ENCODE results near the gene RRH. TPM values are rescaled to one million over a fixed set of nuclear protein-coding genes. Genes with fewer than 3 reads are reported as not detected.

RRH gene
- polyA plus RNA-seq, 4 donors: 0.15 to 0.21 TPM; not detected in 2

DNA sequence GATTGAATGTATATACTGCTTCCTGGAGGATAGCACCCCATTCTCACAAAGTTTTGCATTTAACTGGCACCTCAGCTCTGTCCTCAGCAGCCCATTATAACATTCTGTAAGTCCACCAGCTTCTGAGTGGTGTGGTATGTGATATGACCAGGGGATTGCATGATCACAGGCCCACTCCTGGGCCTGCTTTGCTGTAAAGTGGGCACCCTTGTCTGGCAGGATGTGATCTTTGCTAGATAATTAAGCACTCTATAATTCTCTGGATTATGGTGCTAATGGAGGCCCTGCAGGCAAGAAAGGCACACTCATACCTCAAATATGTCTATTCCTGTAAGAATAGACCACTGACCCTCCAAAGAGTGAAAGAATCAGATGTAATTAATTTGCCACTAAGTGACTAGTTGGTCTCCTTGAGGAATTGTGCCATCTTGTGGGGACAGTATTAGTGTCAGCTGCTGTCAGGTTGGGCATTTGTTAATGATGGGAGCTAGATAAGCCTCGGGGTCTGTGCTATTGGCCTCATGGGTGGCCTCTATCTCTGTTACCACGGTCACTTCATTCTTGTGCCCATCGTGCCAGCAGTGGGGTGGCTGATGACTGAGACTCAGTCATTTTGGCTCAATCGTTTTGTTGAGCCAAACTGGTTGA is 23.7 kb upstream of the RRH start:
- Histone ChIP-seq H3K27me3 (ENCODE audit: control insufficient read depth in 3 of 3, insufficient read depth in 3 of 3, low read length in 3 of 3) (no peaks in the 10 kb centered on the region), H3K4me3 (ENCODE audit: low read depth in 1 of 3, low read length in 3 of 3) (no peak overlapping the region), H3K27ac (ENCODE audit: low read depth in 1 of 3, low read length in 2 of 3) (no peak overlapping the region), H3K4me1 (ENCODE audit: control insufficient read depth in 3 of 3, insufficient read depth in 2 of 3, low read depth in 1 of 3, low read length in 2 of 3) (peaks cover 0 to 5% (median 0%) of the 10 kb centered on the region in 3 donors), H3K36me3 (ENCODE audit: control insufficient read depth in 3 of 3, insufficient read depth in 2 of 3, low read depth in 1 of 3, low read length in 3 of 3) (no peaks in the 10 kb centered on the region), H3K9me3 (ENCODE audit: control insufficient read depth in 2 of 2, insufficient read depth in 1 of 2, low read depth in 1 of 2, low read length in 1 of 2) (no peaks in the 10 kb centered on the region)
- FAIRE-seq: no peak
- WGBS, 3 donors: 14 to 29% (median 16%) methylated on average over 4 of the region's 4 CpGs
- DNase-seq: peak; percentile 64 to 65

DNA sequence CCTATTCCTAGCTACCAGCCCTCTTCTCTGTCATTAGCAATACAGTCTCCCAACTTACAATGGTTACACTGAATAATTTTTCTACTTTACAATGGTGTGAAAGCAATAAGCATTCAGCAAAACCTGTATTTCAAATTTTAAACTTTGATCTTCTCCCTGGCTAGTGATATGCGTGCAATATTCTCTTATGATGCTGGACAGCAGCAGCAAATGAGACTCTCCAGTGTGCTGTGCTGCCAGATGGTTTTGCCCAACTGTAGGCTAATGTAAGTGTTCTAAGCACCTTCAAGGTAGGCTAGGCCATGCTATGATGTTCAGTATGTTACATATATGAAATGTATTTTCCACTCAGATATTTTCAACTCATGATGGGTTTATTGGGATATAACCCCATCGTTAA is 18.1 kb upstream of the RRH start:
- H3K27me3 ChIP-seq (ENCODE audit: control insufficient read depth in 3 of 3, insufficient read depth in 3 of 3, low read length in 3 of 3): no peaks in the 10 kb centered on the region

DNA sequence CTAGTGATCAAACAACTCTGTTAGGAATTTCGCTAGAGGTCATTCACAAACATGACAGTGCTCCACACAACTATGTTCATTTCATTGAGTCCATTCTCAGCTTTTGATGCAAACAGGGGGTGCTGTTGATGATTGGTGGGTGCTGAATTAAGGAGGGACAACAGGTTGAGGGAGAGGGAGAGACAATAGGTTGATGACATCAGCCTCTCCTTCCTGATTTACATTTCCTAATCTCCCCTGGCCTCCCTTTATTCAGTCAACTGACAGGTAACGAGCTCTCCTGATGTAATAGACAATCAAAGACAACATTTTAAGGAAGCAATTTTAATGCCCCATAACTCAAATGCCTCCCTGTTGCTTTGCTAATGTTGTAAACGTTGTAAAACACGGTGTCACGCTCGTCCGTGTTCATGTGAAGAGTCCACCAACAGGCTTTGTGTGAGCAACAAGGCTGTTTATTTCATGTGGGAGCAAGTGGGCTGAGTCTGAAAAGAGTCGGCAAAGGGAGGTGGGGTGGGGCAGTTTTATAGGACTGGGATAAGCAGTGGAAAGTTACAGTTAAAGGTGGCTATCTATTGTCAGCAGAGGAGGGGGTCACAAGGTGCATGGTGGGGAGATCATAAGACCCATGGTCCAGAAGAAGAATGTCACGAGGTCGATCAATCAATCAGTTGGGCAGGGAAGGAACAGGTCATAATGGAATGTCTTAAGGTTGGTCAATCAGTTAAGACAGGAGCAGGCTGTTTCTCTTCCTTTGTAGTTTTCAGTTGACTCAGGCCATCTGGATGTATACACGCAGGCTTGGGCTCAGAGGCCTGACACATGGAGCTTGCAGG is 17.0 kb upstream of the RRH start:
- H3K4me3 ChIP-seq (ENCODE audit: low read depth in 1 of 3, low read length in 3 of 3): no peak overlapping the region
- H3K27ac ChIP-seq (ENCODE audit: low read depth in 1 of 3, low read length in 2 of 3): no peak overlapping the region
- H3K36me3 ChIP-seq (ENCODE audit: control insufficient read depth in 3 of 3, insufficient read depth in 2 of 3, low read depth in 1 of 3, low read length in 3 of 3): no peaks in the 10 kb centered on the region
- 79 to 82% (median 81%) methylated on average over 11 of the region's 11 CpGs for WGBS, 3 donors
- H3K4me1 ChIP-seq (ENCODE audit: control insufficient read depth in 3 of 3, insufficient read depth in 2 of 3, low read depth in 1 of 3, low read length in 2 of 3): peaks cover 0 to 3% (median 0%) of the 10 kb centered on the region in 3 donors
- DNase-seq: no peak
- H3K9me3 ChIP-seq (ENCODE audit: control insufficient read depth in 2 of 2, insufficient read depth in 1 of 2, low read depth in 1 of 2, low read length in 1 of 2): no peaks in the 10 kb centered on the region
- H3K27me3 ChIP-seq (ENCODE audit: control insufficient read depth in 3 of 3, insufficient read depth in 3 of 3, low read length in 3 of 3): no peaks in the 10 kb centered on the region
- no peak for FAIRE-seq

More for the DNA sequence above, 18.1 kb upstream of the RRH start:
- FAIRE-seq (no peak), DNase-seq (no peak)
- H3K4me1 ChIP-seq (ENCODE audit: control insufficient read depth in 3 of 3, insufficient read depth in 2 of 3, low read depth in 1 of 3, low read length in 2 of 3): peaks cover 0 to 2% (median 0%) of the 10 kb centered on the region in 3 donors
- no peak overlapping the region for H3K27ac ChIP-seq (ENCODE audit: low read depth in 1 of 3, low read length in 2 of 3)
- 82 to 90% (median 90%) methylated on average over 2 of the region's 2 CpGs for WGBS, 3 donors
- H3K9me3 ChIP-seq (ENCODE audit: control insufficient read depth in 2 of 2, insufficient read depth in 1 of 2, low read depth in 1 of 2, low read length in 1 of 2): no peaks in the 10 kb centered on the region
- no peaks in the 10 kb centered on the region for H3K36me3 ChIP-seq (ENCODE audit: control insufficient read depth in 3 of 3, insufficient read depth in 2 of 3, low read depth in 1 of 3, low read length in 3 of 3)
- no peak overlapping the region for H3K4me3 ChIP-seq (ENCODE audit: low read depth in 1 of 3, low read length in 3 of 3)

DNA sequence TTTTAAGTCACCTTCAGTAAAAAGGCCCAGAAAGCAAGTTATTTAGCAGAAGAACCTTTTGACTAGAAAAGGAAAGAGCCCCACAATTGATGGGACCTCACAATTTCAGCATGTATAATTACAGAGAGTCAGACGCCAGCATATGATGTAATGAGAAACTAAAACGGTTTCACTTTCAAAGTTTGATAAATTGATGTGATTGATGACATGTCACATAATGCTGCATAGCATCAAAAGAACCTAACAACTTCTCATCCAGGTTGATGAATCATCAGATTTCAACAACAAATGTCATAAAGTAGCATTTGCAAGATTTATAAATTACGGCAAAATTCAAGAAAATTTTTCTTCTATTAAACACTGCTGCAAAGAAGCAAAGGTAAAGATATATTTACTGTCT is 16.1 kb upstream of the RRH start:
- WGBS, 3 donors: 29 to 47% (median 29%) methylated on average over 3 of the region's 3 CpGs
- DNase-seq (peak in 1 of 2 donors; percentile 33), FAIRE-seq (no peak)
- no peak overlapping the region for H3K4me3 ChIP-seq (ENCODE audit: low read depth in 1 of 3, low read length in 3 of 3)
- H3K4me1 ChIP-seq (ENCODE audit: control insufficient read depth in 3 of 3, insufficient read depth in 2 of 3, low read depth in 1 of 3, low read length in 2 of 3): peaks cover 0 to 5% (median 4%) of the 10 kb centered on the region in 3 donors
- no peak overlapping the region for H3K27ac ChIP-seq (ENCODE audit: low read depth in 1 of 3, low read length in 2 of 3)
- no peaks in the 10 kb centered on the region for H3K36me3 ChIP-seq (ENCODE audit: control insufficient read depth in 3 of 3, insufficient read depth in 2 of 3, low read depth in 1 of 3, low read length in 3 of 3)
- no peaks in the 10 kb centered on the region for H3K27me3 ChIP-seq (ENCODE audit: control insufficient read depth in 3 of 3, insufficient read depth in 3 of 3, low read length in 3 of 3)
- H3K9me3 ChIP-seq (ENCODE audit: control insufficient read depth in 2 of 2, insufficient read depth in 1 of 2, low read depth in 1 of 2, low read length in 1 of 2): no peaks in the 10 kb centered on the region

DNA sequence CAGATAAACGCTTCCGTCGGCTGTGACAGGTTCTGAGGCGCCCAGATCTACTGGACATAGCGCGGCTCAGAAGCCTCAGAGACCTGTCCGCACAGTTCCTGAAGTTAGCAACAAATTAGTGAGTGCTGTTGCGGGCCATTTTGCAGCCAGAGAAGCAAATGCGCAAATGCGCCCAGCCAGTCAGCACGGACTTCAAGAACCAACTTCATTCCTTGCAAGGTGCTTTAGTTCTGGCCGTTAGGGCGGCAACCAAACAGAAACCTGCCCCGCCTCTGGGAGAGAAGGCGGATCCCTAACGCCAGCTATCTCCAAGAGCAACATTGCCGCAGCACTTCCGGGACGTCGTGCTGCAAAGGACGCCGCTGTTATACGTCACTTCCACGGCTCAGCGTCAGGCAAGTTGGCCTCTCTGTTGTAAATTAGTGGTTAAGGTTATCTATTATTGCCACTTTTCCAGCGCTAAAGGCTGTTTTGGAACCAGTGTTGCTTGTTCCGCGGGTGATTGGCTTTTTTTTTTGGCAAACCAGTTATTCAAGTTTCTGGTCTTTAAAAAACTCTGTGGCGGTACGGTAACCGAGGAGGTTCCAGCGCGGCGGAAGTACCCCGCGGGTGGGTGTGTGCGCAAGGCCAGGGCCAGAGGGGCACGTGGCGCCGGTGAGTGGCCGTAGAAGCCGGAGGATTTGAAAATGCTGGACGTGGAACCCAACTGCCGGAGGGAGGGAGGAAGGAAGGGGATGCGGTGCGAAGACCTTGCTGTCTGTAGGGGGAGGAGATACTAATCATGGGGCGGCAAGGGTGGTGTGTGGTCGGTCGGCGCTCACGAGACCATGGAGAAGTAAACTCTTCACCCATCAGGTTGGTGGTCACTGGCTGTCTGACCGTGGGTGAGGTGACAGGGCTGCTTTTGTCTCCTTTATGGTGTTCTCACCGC is 12.4 kb upstream of the RRH start, which contains the start of gene GAR1:
TSS of gene GAR1 (plus strand) at position 612 of the 931 bp plus-strand sequence. CDS start 403 bp downstream, outside the sequence.
- Histone ChIP-seq H3K27ac (ENCODE audit: low read depth in 1 of 3, low read length in 2 of 3) (peak within 1 kb of the TSS; percentile 71 to 93 (median 92)), H3K36me3 (ENCODE audit: control insufficient read depth in 3 of 3, insufficient read depth in 2 of 3, low read depth in 1 of 3, low read length in 3 of 3) (peaks cover 0 to 5% (median 0%) of the 10 kb centered on the region in 3 donors), H3K4me3 (ENCODE audit: low read depth in 1 of 3, low read length in 3 of 3) (peak within 1 kb of the TSS; percentile 67 to 97 (median 76)), H3K4me1 (ENCODE audit: control insufficient read depth in 3 of 3, insufficient read depth in 2 of 3, low read depth in 1 of 3, low read length in 2 of 3) (peaks cover 0 to 6% (median 4%) of the 10 kb centered on the region in 3 donors), H3K9me3 (ENCODE audit: control insufficient read depth in 2 of 2, insufficient read depth in 1 of 2, low read depth in 1 of 2, low read length in 1 of 2) (no peaks in the 10 kb centered on the region), H3K27me3 (ENCODE audit: control insufficient read depth in 3 of 3, insufficient read depth in 3 of 3, low read length in 3 of 3) (no peaks in the 10 kb centered on the region)
- 0% methylated on average over 53 of the region's 53 CpGs for WGBS, 3 donors
- DNase-seq (peak; percentile 97), FAIRE-seq (no peak)

DNA sequence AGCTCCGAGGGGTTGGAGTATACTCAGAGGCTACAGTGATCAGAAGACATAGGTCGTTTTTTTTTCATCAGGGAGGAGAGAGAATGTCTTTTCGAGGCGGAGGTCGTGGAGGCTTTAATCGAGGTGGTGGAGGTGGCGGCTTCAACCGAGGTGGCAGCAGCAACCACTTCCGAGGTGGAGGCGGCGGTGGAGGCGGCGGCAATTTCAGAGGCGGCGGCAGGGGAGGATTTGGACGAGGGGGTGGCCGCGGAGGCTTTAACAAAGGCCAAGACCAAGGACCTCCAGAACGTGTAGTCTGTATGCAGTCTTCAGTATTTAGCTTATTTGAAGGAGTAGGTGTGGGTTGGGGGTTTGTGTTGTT is 11.7 kb upstream of the RRH start:
- Histone ChIP-seq H3K4me1 (ENCODE audit: control insufficient read depth in 3 of 3, insufficient read depth in 2 of 3, low read depth in 1 of 3, low read length in 2 of 3) (peaks cover 0 to 6% (median 4%) of the 10 kb centered on the region in 3 donors), H3K9me3 (ENCODE audit: control insufficient read depth in 2 of 2, insufficient read depth in 1 of 2, low read depth in 1 of 2, low read length in 1 of 2) (no peaks in the 10 kb centered on the region), H3K27ac (ENCODE audit: low read depth in 1 of 3, low read length in 2 of 3) (peak overlapping the region in 2 of 3 donors; percentile 92 to 93), H3K27me3 (ENCODE audit: control insufficient read depth in 3 of 3, insufficient read depth in 3 of 3, low read length in 3 of 3) (no peaks in the 10 kb centered on the region), H3K36me3 (ENCODE audit: control insufficient read depth in 3 of 3, insufficient read depth in 2 of 3, low read depth in 1 of 3, low read length in 3 of 3) (peaks cover 0 to 7% (median 0%) of the 10 kb centered on the region in 3 donors), H3K4me3 (ENCODE audit: low read depth in 1 of 3, low read length in 3 of 3) (peak overlapping the region; percentile 67 to 97 (median 76))
- DNase-seq (peak in 1 of 2 donors; percentile 11), FAIRE-seq (no peak)
- 0% methylated on average over 19 of the region's 19 CpGs for WGBS, 3 donors

DNA sequence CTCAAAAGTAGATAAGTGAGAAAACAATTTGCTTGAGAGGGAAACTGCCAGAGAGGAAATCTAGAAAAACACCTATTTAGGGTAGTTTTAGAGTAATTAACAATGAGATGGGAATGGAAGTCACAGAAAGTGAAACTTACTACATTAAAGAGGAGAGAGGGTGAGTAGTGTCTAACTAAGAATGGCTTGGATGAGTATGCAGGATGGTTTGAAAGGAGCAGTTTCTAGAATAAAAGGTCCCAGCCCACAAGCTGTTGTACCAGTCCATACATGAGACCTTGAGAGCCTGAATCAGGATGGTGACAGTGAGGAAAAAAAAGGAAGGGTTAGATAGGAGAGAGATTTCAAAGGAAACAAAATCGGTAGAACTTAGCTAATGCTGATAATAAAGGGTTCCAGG is 10.9 kb upstream of the RRH start:
- FAIRE-seq: no peak
- Histone ChIP-seq H3K4me3 (ENCODE audit: low read depth in 1 of 3, low read length in 3 of 3) (peak overlapping the region in 2 of 3 donors; percentile 0 to 97), H3K27me3 (ENCODE audit: control insufficient read depth in 3 of 3, insufficient read depth in 3 of 3, low read length in 3 of 3) (no peaks in the 10 kb centered on the region), H3K9me3 (ENCODE audit: control insufficient read depth in 2 of 2, insufficient read depth in 1 of 2, low read depth in 1 of 2, low read length in 1 of 2) (no peaks in the 10 kb centered on the region), H3K4me1 (ENCODE audit: control insufficient read depth in 3 of 3, insufficient read depth in 2 of 3, low read depth in 1 of 3, low read length in 2 of 3) (peaks cover 0 to 6% (median 4%) of the 10 kb centered on the region in 3 donors), H3K27ac (ENCODE audit: low read depth in 1 of 3, low read length in 2 of 3) (no peak overlapping the region), H3K36me3 (ENCODE audit: control insufficient read depth in 3 of 3, insufficient read depth in 2 of 3, low read depth in 1 of 3, low read length in 3 of 3) (peaks cover 0 to 7% (median 0%) of the 10 kb centered on the region in 3 donors)
- WGBS, 3 donors: 20 to 50% (median 34%) methylated on average over 1 of the region's 1 CpG
- DNase-seq: no peak

DNA sequence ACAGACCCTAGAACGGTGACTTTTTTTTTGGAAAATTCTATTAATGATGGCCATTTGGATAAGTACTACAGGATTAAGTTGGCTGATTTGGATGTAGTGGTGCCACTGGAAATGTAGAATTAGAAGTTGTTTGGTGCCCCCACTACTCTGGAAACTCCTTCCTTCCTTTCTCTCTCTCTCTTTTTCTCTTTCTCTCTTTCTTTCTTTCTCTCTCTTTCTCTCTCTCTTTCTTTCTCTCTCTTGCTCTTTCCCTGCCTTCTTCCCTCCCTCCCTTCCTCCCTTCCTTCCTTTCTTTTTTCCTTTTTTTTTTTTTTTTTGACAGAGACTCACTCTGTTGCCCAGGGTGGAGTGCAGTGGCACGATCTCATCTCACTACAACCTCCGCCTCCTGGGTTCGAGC is 9.5 kb upstream of the RRH start:
- FAIRE-seq (no peak), DNase-seq (no peak)
- no peak overlapping the region for H3K27ac ChIP-seq (ENCODE audit: low read depth in 1 of 3, low read length in 2 of 3)
- H3K9me3 ChIP-seq (ENCODE audit: control insufficient read depth in 2 of 2, insufficient read depth in 1 of 2, low read depth in 1 of 2, low read length in 1 of 2): no peaks in the 10 kb centered on the region
- H3K4me3 ChIP-seq (ENCODE audit: low read depth in 1 of 3, low read length in 3 of 3): no peak overlapping the region
- H3K27me3 ChIP-seq (ENCODE audit: control insufficient read depth in 3 of 3, insufficient read depth in 3 of 3, low read length in 3 of 3): no peaks in the 10 kb centered on the region
- H3K4me1 ChIP-seq (ENCODE audit: control insufficient read depth in 3 of 3, insufficient read depth in 2 of 3, low read depth in 1 of 3, low read length in 2 of 3): peaks cover 0 to 6% (median 4%) of the 10 kb centered on the region in 3 donors
- H3K36me3 ChIP-seq (ENCODE audit: control insufficient read depth in 3 of 3, insufficient read depth in 2 of 3, low read depth in 1 of 3, low read length in 3 of 3): peaks cover 3 to 13% (median 3%) of the 10 kb centered on the region in 3 donors
- 94 to 98% (median 98%) methylated on average over 4 of the region's 4 CpGs for WGBS, 3 donors

Measured in small intestine (tissue), 7 donors.